ENCODE data around the gene CPED1.

CPED1 gene

GRCh38 chr7:120988591-120989256 lies at the start of gene CPED1:
TSS of gene CPED1 (plus strand) at chr7:120988711. CDS start at chr7:120989622, 911 bp downstream.
- DNase-seq (ENCODE audit: low read depth), result peak; percentile 19

- no peak for DNase-seq (ENCODE audit: low read depth)
Measured at GRCh38 chr7:120939345-120939744, 49.2 kb upstream of the CPED1 start.

- DNase-seq (ENCODE audit: low read depth), result no peak
Measured at GRCh38 chr7:120941064-120941463, 47.4 kb upstream of the CPED1 start.

GRCh38 chr7:120941856-120942255 lies 46.7 kb upstream of the CPED1 start:
- DNase-seq (ENCODE audit: low read depth), result no peak

- DNase-seq (ENCODE audit: low read depth), result no peak
Measured at GRCh38 chr7:120942861-120943260, 45.6 kb upstream of the CPED1 start.

- no peak for DNase-seq (ENCODE audit: low read depth)
Measured at GRCh38 chr7:120944826-120945562, 43.5 kb upstream of the CPED1 start.

- DNase-seq (ENCODE audit: low read depth), result no peak
Measured at GRCh38 chr7:120947980-120948379, 40.5 kb upstream of the CPED1 start.

- DNase-seq (ENCODE audit: low read depth), result no peak
Measured at GRCh38 chr7:120949393-120949911, 39.1 kb upstream of the CPED1 start.

- DNase-seq (ENCODE audit: low read depth), result no peak
Measured at GRCh38 chr7:120949998-120950538, 38.4 kb upstream of the CPED1 start.

- peak; percentile 95 for DNase-seq (ENCODE audit: low read depth)
Measured at GRCh38 chr7:120950539-120951308, 37.8 kb upstream of the CPED1 start, which contains the start of gene ING3. TSS of gene ING3 (plus strand) at chr7:120950777. CDS start at chr7:120950897, 120 bp downstream.

- DNase-seq (ENCODE audit: low read depth), result no peak
Measured at GRCh38 chr7:120951309-120951699, 37.2 kb upstream of the CPED1 start.

GRCh38 chr7:120951826-120952225 lies 36.7 kb upstream of the CPED1 start:
- DNase-seq (ENCODE audit: low read depth), result no peak

- DNase-seq (ENCODE audit: low read depth), result no peak
Measured at GRCh38 chr7:120955577-120956149, 32.8 kb upstream of the CPED1 start.

- no peak for DNase-seq (ENCODE audit: low read depth)
Measured at GRCh38 chr7:120959929-120960484, 28.5 kb upstream of the CPED1 start.

GRCh38 chr7:120960714-120961113 lies 27.8 kb upstream of the CPED1 start:
- no peak for DNase-seq (ENCODE audit: low read depth)

- no peak for DNase-seq (ENCODE audit: low read depth)
Measured at GRCh38 chr7:120961638-120962173, 26.8 kb upstream of the CPED1 start.

- no peak for DNase-seq (ENCODE audit: low read depth)
Measured at GRCh38 chr7:120964088-120964487, 24.4 kb upstream of the CPED1 start.

- DNase-seq (ENCODE audit: low read depth), result no peak
Measured at GRCh38 chr7:120966961-120967360, 21.6 kb upstream of the CPED1 start.

GRCh38 chr7:120973849-120974248 lies 14.7 kb upstream of the CPED1 start:
- no peak for DNase-seq (ENCODE audit: low read depth)

GRCh38 chr7:120979765-120980499 lies 8.6 kb upstream of the CPED1 start:
- no peak for DNase-seq (ENCODE audit: low read depth)

GRCh38 chr7:120981117-120981516 lies 7.4 kb upstream of the CPED1 start:
- no peak for DNase-seq (ENCODE audit: low read depth)
